SK-N-SH (cell line): Measurements from ENCODE around the gene TYW1B. TPM values are rescaled to one million over a fixed set of nuclear protein-coding genes. Genes with fewer than 3 reads are reported as not detected.
"Not testable (repeated sequence)": the region's sequence is repeated elsewhere in the genome, so short reads cannot be mapped to it uniquely, and the experiment has no call there.

ENCODE experiments used
- CTCF ChIA-PET: fragments of 300-600, 350-600 bp; formaldehyde crosslinking; extraction: SDS; loops from one replicate; lab custom pipeline; 2021; lab: Yijun Ruan, JAX
- POLR2A ChIA-PET: fragments of 350-600 bp; sonication (Branson Sonifier 250); formaldehyde crosslinking; extraction: SDS; loops from one replicate; lab custom pipeline; 2020; ENCODE audit warnings: antibody characterized with exemption, inconsistent platforms; lab: Yijun Ruan, JAX
- DNase-seq: peaks from one replicate; pipeline ENCODE4 v3.0.0; 2012
- H2AFZ ChIP-seq: fragments of 200-600 bp; sonication (generic); 2 replicates; pipeline ENCODE4 v1.8.1; 2016; ENCODE audit warnings: antibody characterized with exemption, mild to moderate bottlenecking, low read depth
- H3F3A ChIP-seq: fragments of 200-600 bp; sonication (generic); replicated peaks from 2 replicates; pipeline ENCODE3; 2016; ENCODE audit warnings: antibody characterized with exemption, mild to moderate bottlenecking; ENCODE audit not compliant: insufficient read depth
- H3K27ac ChIP-seq, 2 experiments: fragments of 200-500 bp in 1 of 2; fragments of 200-600 bp in 1 of 2; sonication (Bioruptor generic) in 1 of 2; sonication (generic), shearing (Covaris generic) in 1 of 2; 2 replicates each; pipeline versions ENCODE4 v1.5.1 to v1.6.1; 2014 to 2016; ENCODE audit warnings: low read depth in 2 of 2, inconsistent platforms in 1 of 2, low read length in 1 of 2, mild to moderate bottlenecking in 1 of 2, mixed read lengths in 1 of 2
- H3K27me3 ChIP-seq: fragments of 200-600 bp; sonication (generic), shearing (Covaris generic); 2 replicates; pipeline ENCODE4 v1.6.1; 2016; ENCODE audit warnings: mixed run types; ENCODE audit not compliant: insufficient read depth
- H3K36me3 ChIP-seq, 2 experiments: fragments of 200-500 bp in 1 of 2; fragments of 200-600 bp in 1 of 2; sonication (Bioruptor generic) in 1 of 2; sonication (generic) in 1 of 2; replicated peaks in 1 of 2; 2 replicates each; pipeline versions ENCODE3 to v1.5.1; 2014 to 2016; ENCODE audit warnings: low read length in 1 of 2, mild to moderate bottlenecking in 1 of 2; ENCODE audit not compliant: insufficient read depth in 2 of 2, control insufficient read depth in 1 of 2
- H3K4me1 ChIP-seq, 2 experiments: fragments of 200-500 bp in 1 of 2; fragments of 200-600 bp in 1 of 2; sonication (Bioruptor generic) in 1 of 2; sonication (generic), shearing (Covaris generic) in 1 of 2; 2 replicates each; pipeline versions ENCODE4 v1.5.1 to v1.6.1; 2014 to 2016; ENCODE audit warnings: low read depth in 1 of 2, low read length in 1 of 2, mixed run types in 1 of 2; ENCODE audit not compliant: insufficient read depth in 2 of 2, control insufficient read depth in 1 of 2
- H3K4me2 ChIP-seq: fragments of 200-600 bp; sonication (generic), shearing (Covaris generic); 2 replicates; pipeline ENCODE4 v1.6.1; 2017; ENCODE audit warnings: mixed run types
- H3K4me3 ChIP-seq, 2 experiments: fragments of 200-500 bp in 1 of 2; fragments of 200-600 bp in 1 of 2; sonication (Bioruptor generic) in 1 of 2; sonication (generic), shearing (Covaris generic) in 1 of 2; 2 replicates each; pipeline versions ENCODE4 v1.5.1 to v1.8.1; 2014 to 2016; ENCODE audit warnings: low read depth in 2 of 2, inconsistent platforms in 1 of 2, low read length in 1 of 2, mild to moderate bottlenecking in 1 of 2, mixed read lengths in 1 of 2, moderate library complexity in 1 of 2
- H3K79me2 ChIP-seq: fragments of 200-600 bp; sonication (generic); 2 replicates; pipeline ENCODE4 v1.8.1; 2017; ENCODE audit warnings: mild to moderate bottlenecking; ENCODE audit not compliant: insufficient read depth
- H3K9ac ChIP-seq: fragments of 200-600 bp; sonication (generic); 2 replicates; pipeline ENCODE4 v1.6.1; 2017; ENCODE audit warnings: mixed run types
- H3K9me2 ChIP-seq: fragments of 200-600 bp; sonication (generic); 2 replicates; pipeline ENCODE4 v1.6.1; 2017; ENCODE audit warnings: mixed run types
- H3K9me3 ChIP-seq: fragments of 200-600 bp; sonication (generic); 2 replicates; pipeline ENCODE4 v1.6.1; 2017; ENCODE audit warnings: mixed run types, mild to moderate bottlenecking, moderate library complexity
- H4K20me1 ChIP-seq: fragments of 200-600 bp; sonication (generic); 2 replicates; pipeline ENCODE4 v1.6.1; 2017; ENCODE audit warnings: mild to moderate bottlenecking, mixed run types; ENCODE audit not compliant: insufficient read depth
- CHD2 ChIP-seq: fragments of 150-350 bp; IDR thresholded peaks from 2 replicates; pipeline ENCODE4 v1.6.1; 2018; ENCODE audit warnings: low read length; ENCODE audit not compliant: partially characterized antibody
- ELF1 ChIP-seq: IDR thresholded peaks from 2 replicates; pipeline ENCODE4 v1.4.0; 2012
- EP300 ChIP-seq, 2 experiments: IDR thresholded peaks; 2 replicates each; pipeline versions ENCODE4 v1.4.0 to v1.6.1; 2012; ENCODE audit warnings: borderline replicate concordance in 1 of 2, low read depth in 1 of 2, low read length in 1 of 2
- EZH2phosphoT487 ChIP-seq: fragments of 200-600 bp; sonication (generic); IDR thresholded peaks from 2 replicates; pipeline ENCODE4 v1.6.1; 2017; ENCODE audit warnings: low read depth, mixed run types, mild to moderate bottlenecking, antibody characterized with exemption, moderate library complexity, borderline replicate concordance
- FOXM1 ChIP-seq: IDR thresholded peaks from 2 replicates; pipeline ENCODE4 v1.4.0; 2012; ENCODE audit warnings: low read depth, mild to moderate bottlenecking
- GATA2 ChIP-seq: sonication (generic); formaldehyde crosslinking; IDR thresholded peaks from 2 replicates; pipeline ENCODE4 v1.5.0; 2020; ENCODE audit warnings: mild to moderate bottlenecking, missing genetic modification reagents
- MAX ChIP-seq: IDR thresholded peaks from 2 replicates; pipeline ENCODE4 v1.4.0; 2012; ENCODE audit warnings: low read depth
- MEF2A ChIP-seq: IDR thresholded peaks from 2 replicates; pipeline ENCODE4 v1.4.0; 2012; ENCODE audit warnings: low read depth, borderline replicate concordance
- RCOR1 ChIP-seq: fragments of 150-350 bp; IDR thresholded peaks from 2 replicates; pipeline ENCODE4 v1.6.1; 2017; ENCODE audit warnings: antibody characterized with exemption, low read length
- RXRA ChIP-seq: IDR thresholded peaks from 2 replicates; pipeline ENCODE4 v1.4.0; 2012; ENCODE audit warnings: low read depth, mild to moderate bottlenecking, borderline replicate concordance
- TAF1 ChIP-seq: IDR thresholded peaks from 2 replicates; pipeline ENCODE4 v1.6.1; 2012; ENCODE audit warnings: low read depth, mild to moderate bottlenecking, low read length, moderate library complexity, borderline replicate concordance
- TCF12 ChIP-seq: IDR thresholded peaks from 2 replicates; pipeline ENCODE4 v1.4.0; 2012
- TEAD4 ChIP-seq: IDR thresholded peaks from 2 replicates; pipeline ENCODE4 v1.4.0; 2012; ENCODE audit warnings: mild to moderate bottlenecking, borderline replicate concordance; ENCODE audit not compliant: insufficient read depth
- YY1 ChIP-seq: IDR thresholded peaks from 2 replicates; pipeline ENCODE4 v1.4.0; 2012; ENCODE audit warnings: low read depth, mild to moderate bottlenecking
- ZBTB33 ChIP-seq: IDR thresholded peaks from 2 replicates; pipeline ENCODE4 v1.4.0; 2012; ENCODE audit warnings: low read depth, borderline replicate concordance
- WGBS: methylation state at CpG from one replicate; pipeline ENCODE4 v1.1.6; 2017; ENCODE audit warnings: low lambda C conversion rate; 5-methylcytosine and 5-hydroxymethylcytosine counted together
- polyA plus RNA-seq, 3 experiments: library from polyadenylated mRNA; depleted of rRNA; stranded (reverse); fragments of >200 nt; gene quantifications; 2 replicates each; pipeline ENCODE4 v1.2.3, GENCODE V29; 2012

Gene TYW1B
- polyA plus RNA-seq, 1 of the 3 experiments (the other 2 are of a cell fraction): 1.4 TPM

- TF ChIP-seq TCF12 (no peak), MEF2A (no peak), CHD2 (no peak), RXRA (no peak), RCOR1 (no peak), TAF1 (no peak), GATA2 (CRISPR knock-in tag) (no peak)
These were observed 76.0 kb downstream of the TYW1B start (continued) for GRCh38 chr7:72751978-72752377.

GRCh38 chr7:72751378-72751777, 76.6 kb downstream of the TYW1B start:
- no peak overlapping the region for H3K4me2 ChIP-seq
- peaks cover 3% of the 10 kb centered on the region for H3F3A ChIP-seq

GRCh38 chr7:72748649-72749048, 79.4 kb downstream of the TYW1B start:
- H3K27me3 ChIP-seq, H3K4me2 ChIP-seq, H3K36me3 ChIP-seq, H3K9me3 ChIP-seq, H3K9ac ChIP-seq, H3K27ac ChIP-seq, POLR2A ChIA-PET, H4K20me1 ChIP-seq, H3K4me1 ChIP-seq, H3K79me2 ChIP-seq, H3K4me3 ChIP-seq, DNase-seq, H3F3A ChIP-seq, H2AFZ ChIP-seq, H3K9me2 ChIP-seq, CTCF ChIA-PET: not testable (repeated sequence)

More at GRCh38 chr7:72751378-72751777, 76.6 kb downstream of the TYW1B start:
- Histone ChIP-seq H3K27ac (no peak overlapping the region), H3K4me3 (no peak overlapping the region), H3K9me3 (no peaks in the 10 kb centered on the region), H3K36me3 (no peaks in the 10 kb centered on the region), H3K27me3 (no peaks in the 10 kb centered on the region), H2AFZ (no peak overlapping the region), H3K4me1 (no peaks in the 10 kb centered on the region), H3K9ac (no peak overlapping the region), H3K9me2 (no peaks in the 10 kb centered on the region), H3K79me2 (no peaks in the 10 kb centered on the region), H4K20me1 (no peaks in the 10 kb centered on the region)
- ChIA-PET CTCF (interaction anchor here (0.6 kb wide), 1 partner anchor 35 kb away, joined by 3 read pairs; no protein-coding TSS in a partner anchor), POLR2A (no interaction called here)
- DNase-seq: no peak
- TF ChIP-seq FOXM1 (no peak), ZBTB33 (no peak), ELF1 (no peak), YY1 (no peak), CHD2 (no peak), EP300 (IDR thresholded peaks at IDR 0.05; ENCODE audit: borderline replicate concordance in 1 of 2, low read depth in 1 of 2, low read length in 1 of 2) (no peak), TEAD4 (no peak), EZH2phosphoT487 (no peak), MAX (no peak)
- 87% methylated on average over 2 of the region's 2 CpGs for WGBS

GRCh38 chr7:72744244-72744926, 83.6 kb downstream of the TYW1B start:
- POLR2A ChIA-PET, H3K79me2 ChIP-seq, DNase-seq, H3K4me2 ChIP-seq, H3F3A ChIP-seq, H3K4me1 ChIP-seq, H3K9me2 ChIP-seq, H3K27me3 ChIP-seq, H3K9me3 ChIP-seq, H2AFZ ChIP-seq, CTCF ChIA-PET, H4K20me1 ChIP-seq, H3K9ac ChIP-seq, H3K4me3 ChIP-seq, H3K36me3 ChIP-seq, H3K27ac ChIP-seq: not testable (repeated sequence)
- 89% methylated on average over 10 of the region's 10 CpGs for WGBS

GRCh38 chr7:72743801-72744200, 84.2 kb downstream of the TYW1B start:
- CTCF ChIA-PET, H3K9me3 ChIP-seq, H3K4me1 ChIP-seq, H3K79me2 ChIP-seq, H3K9me2 ChIP-seq, H3K4me2 ChIP-seq, H3K4me3 ChIP-seq, H2AFZ ChIP-seq, DNase-seq, H3K27me3 ChIP-seq, H4K20me1 ChIP-seq, H3K9ac ChIP-seq, POLR2A ChIA-PET, H3F3A ChIP-seq, H3K36me3 ChIP-seq, H3K27ac ChIP-seq: not testable (repeated sequence)
- 81% methylated on average over 2 of the region's 2 CpGs for WGBS
